Anterior cingulate cortex (tissue), 58 donors: ENCODE results near the gene ANKLE1.
"Not testable (repeated sequence)": the region's sequence is repeated elsewhere in the genome, so short reads cannot be mapped to it uniquely, and the experiment has no call there.

Experiments
- DNase-seq, 58 donors: peaks; one replicate each; lab custom pipeline; 2025; lab: John Stamatoyannopoulos, UW

The ANKLE1 gene

GRCh38 chr19:17245535-17245984, 36.1 kb upstream of the ANKLE1 start, which contains the start of gene NR2F6:
TSS of gene NR2F6 (minus strand) at chr19:17245919. CDS start at chr19:17245220, 699 bp downstream.
- peak in 1 of 58 donors; percentile 60 for DNase-seq

GRCh38 chr19:17246681-17247425, 34.8 kb upstream of the ANKLE1 start:
- DNase-seq = peak in 10 of 58 donors; percentile 15 to 49 (median 35)

GRCh38 chr19:17248011-17248776, 33.5 kb upstream of the ANKLE1 start:
- DNase-seq = no peak

DNA sequence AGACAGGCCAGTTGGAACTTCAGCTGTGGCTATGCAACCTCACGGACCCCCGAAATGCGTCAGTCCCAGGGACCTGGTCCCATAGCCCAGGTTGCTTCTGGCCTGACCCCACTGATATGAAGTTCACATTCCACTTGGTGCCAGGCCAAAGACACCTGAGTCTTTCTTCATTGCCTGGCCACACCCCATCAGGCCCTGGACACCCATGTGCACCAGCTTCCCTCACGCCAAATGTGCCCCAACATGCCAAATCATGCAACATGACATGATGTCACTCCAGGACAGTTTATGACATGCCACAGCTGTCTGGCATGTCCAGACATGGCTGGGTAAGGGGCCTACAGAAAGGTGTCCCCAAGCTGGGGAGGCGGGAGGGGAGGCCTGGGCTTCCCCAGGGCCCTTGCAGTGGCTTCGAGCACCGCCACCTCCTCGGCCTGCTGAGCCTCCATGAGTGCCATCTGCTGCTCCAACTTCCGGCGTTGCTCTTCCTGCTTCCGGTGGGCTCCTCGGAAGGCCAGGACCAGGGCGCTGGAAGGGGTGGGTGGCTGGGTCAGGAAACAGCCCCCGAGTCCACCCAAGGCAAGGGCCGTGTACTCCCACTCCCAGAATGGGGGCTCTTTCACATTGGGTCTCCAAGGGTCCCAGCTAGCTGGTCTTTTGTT, 31.7 kb upstream of the ANKLE1 start:
- no peak for DNase-seq

DNA sequence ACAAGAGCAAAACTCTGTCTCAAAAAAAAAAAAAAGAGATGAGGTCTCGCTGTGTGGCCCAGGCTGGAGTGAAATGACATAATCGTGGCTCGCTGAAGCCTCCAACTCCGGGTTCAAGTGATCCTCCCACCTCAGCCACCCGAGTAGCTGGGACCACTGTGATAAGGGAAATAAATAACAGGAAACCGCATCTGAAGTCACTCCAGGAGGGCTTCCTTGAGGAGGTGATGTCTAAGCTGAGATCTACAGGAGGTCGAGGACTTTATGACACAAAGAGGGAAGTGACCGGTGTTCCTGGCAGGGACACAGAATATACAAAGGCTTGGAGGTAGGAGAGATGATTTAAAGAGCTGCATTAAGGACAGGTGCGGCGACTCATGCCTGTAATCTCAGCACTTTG, 27.1 kb upstream of the ANKLE1 start:
- no peak for DNase-seq

DNA sequence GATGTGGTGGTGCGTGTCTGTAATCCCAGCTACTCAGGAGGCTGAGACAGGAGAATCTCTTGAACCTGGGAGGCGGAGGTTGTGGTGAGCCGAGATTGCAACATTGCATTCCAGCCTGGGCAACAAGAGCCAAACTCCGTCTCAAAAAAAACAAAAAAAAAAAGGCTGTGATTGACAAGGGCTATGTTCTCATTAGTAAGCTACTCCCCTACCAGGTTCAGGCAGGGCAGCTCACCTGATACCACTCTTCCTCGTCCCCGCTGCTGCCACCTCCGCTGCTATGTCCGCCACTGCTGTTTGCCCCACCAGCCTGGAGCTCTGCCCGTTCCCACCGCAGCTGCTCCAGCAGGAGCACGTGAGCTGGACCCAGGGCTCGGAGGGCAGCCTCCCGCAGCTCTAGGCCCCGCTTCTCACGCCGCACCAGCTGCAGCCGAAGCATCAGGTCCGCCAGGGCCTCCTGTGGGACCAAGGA, 26.5 kb upstream of the ANKLE1 start:
- DNase-seq = no peak

GRCh38 chr19:17256130-17256529, 25.6 kb upstream of the ANKLE1 start:
- DNase-seq = no peak

DNA sequence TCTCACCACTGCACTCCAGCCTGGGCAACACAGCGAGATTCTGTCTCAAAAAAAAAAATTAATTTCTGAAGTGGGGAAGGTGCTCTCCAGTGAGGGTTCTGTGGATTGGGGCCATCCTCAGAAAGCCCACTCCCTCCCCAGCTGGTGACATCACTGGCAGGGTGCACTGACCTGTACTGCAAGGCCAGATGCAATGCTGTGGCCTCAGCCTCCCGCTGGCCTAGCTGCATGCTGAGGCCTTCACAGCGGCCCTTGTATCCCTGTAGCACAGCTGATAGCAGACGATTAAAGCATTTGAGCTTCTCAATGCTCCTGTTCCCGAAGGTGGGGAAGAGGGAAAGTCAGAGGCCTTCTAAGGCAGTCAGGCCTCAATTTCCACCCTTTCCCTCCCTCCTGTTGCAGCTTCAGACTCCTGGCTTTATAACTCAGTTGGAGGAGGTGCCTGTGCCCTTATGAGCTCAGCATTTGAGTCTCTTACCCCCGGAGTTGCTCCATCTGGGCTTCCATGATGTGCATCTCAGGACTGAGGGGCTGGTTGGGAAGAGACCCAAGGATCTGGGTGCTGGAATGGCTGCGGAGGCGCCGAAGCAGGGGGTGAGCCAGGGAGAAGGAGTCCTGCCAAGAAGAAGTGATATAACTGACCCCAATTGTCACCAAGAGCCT, 22.5 kb upstream of the ANKLE1 start:
- no peak for DNase-seq

DNA sequence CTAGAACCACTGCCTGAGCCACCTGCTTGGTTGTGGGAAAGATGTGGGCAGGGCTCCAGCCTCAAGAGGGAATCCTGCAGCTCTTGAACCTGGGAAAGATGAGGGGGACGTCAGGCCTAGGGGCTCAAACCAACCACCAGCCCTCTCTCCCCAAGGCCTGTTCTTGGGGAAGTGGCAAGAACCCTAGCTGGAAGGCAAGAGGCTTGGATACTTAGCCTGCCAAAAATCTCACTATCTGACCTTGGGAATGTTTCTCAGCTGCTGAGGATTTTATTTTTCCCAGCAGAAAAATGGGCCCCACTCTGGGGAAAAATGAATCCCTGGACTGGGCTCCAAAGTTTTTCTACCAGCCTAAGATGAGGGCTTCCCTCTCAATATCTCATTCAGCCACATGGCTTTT, 21.8 kb upstream of the ANKLE1 start:
- DNase-seq = no peak

DNA sequence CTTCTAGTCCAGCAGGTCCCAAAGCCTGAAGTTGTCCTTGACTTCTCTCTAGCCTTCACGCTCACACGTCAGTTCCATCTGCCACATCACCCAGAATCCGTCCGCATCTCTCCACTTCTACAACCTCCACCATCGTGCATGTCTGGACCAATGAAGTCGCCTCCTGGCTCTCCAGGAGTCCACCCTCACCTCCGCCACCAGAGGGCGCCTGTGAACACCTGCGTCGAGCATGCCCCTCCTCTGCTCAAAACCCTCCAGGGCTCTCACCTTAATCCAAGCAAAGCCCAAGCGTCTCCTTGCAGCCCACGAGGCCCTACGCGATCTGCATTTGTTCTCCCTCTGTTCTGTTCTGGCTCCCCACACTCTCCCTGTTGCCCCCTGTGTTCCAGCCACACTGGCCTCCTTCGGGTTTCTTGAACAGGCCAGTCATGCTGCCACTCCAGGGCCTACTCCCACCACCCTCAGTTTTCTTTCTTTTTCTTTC, 20.8 kb upstream of the ANKLE1 start:
- DNase-seq = peak in 30 of 58 donors; percentile 3 to 60 (median 21)

- DNase-seq = no peak
These were observed 19.1 kb upstream of the ANKLE1 start for GRCh38 chr19:17262557-17262956.

GRCh38 chr19:17263712-17264640, 17.7 kb upstream of the ANKLE1 start:
- no peak for DNase-seq

DNA sequence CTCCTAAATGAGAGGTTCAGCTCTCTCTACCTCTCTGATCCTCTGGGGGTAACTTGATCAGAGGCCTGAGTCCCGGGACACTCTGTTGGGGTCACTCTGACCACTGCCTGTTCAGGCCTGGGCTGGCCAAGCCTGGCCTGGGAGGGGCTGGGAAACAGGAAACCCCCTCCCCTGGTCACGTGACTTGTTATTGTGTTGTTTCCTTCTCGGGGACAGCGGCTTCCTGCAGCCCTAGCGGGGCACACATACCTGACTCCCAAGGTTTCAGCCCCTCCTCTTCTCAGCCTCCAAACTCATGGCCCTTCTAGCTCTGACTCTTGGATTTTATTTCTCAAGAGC, 17.1 kb upstream of the ANKLE1 start, which contains the start of gene USHBP1:
Gene USHBP1, minus strand, starts transcription at position 105 of the 339 bp plus-strand sequence. CDS start 446 bp downstream, outside the sequence.
- DNase-seq = no peak

- DNase-seq = no peak
These were observed 15.7 kb upstream of the ANKLE1 start for GRCh38 chr19:17266026-17266425.

- peak in 3 of 58 donors; percentile 39 to 69 (median 45) for DNase-seq
These were observed 15.1 kb upstream of the ANKLE1 start for GRCh38 chr19:17266589-17266974.

DNA sequence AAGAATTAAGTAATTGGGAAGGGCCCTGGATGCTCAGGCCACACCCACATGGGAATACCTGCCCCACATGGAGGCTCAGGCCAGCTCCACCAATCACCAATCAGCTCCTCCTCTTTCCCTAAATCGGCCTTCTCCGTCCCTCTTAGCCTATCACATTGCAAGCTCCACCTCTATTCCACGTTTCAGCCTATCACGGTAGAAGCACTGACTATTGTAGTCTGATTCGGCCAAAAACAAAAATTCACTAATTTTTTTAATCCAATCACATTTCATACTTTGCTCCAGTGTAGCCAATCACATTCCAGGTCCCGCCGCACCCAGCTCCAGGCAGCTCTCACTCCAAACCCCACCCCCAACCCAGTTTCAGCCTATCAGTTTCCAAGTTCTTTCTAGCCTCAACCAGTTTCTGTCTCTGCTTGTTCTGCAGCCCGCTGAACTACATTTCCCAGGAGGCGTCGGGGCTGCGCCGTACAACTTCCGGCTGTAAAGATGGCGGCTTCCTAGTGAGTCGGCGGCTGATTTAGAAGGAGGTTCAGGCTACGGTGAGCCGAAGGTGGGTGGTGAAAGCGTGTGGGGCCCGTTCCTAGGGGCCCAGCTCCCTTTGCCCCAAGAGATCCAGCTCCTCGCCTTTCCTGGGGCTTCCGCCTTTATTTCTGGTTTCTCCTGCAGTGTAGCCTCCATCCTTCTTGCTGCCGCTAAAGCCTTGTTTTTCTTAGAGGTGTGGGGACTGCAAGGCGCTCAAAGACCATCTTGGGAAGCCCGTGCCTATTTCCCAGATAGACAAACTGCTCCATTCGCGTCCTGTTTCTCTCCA, 14.5 kb upstream of the ANKLE1 start, which contains the start of gene BABAM1:
Gene BABAM1, plus strand, starts transcription at position 469 of the 814 bp plus-strand sequence. CDS start 1,364 bp downstream, outside the sequence.
- peak; percentile 82 to 100 (median 96) for DNase-seq

DNA sequence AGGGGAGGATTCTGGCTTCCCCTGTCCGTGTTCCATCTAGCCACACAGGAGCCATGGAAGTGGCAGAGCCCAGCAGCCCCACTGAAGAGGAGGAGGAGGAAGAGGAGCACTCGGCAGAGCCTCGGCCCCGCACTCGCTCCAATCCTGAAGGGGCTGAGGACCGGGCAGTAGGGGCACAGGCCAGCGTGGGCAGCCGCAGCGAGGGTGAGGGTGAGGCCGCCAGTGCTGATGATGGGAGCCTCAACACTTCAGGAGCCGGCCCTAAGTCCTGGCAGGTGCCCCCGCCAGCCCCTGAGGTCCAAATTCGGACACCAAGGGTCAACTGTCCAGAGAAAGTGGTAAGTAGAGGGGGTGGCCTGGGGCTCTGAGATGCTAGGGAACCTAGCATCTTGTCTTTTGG, 12.9 kb upstream of the ANKLE1 start:
- no peak for DNase-seq

- not testable (repeated sequence) for DNase-seq
These were observed 6.8 kb upstream of the ANKLE1 start for GRCh38 chr19:17274892-17275291.
